T-helper 17 cell (primary cell): ENCODE data around the gene CPEB1. TPM values are rescaled to one million over a fixed set of nuclear protein-coding genes. Genes with fewer than 3 reads are reported as not detected.
A peak's percentile ranks its signal among the peaks of the same experiment; 100 is the strongest.

Experiments
- ATAC-seq: fragments of 150-1000 bp; cut with Tn5 transposase; 2 replicates; pipeline ENCODE4 v1.10.0; 2021; ENCODE audit warnings: mild to moderate bottlenecking, moderate library complexity
- DNase-seq, 3 donors: peaks; one replicate each; pipeline versions ENCODE4 v3.0.0 to v3.0.0-alpha.2; 2020 to 2021
- H3K9me3 ChIP-seq: one replicate; pipeline ENCODE4 v1.7.0; 2013; ENCODE audit warnings: low read length, mild to moderate bottlenecking; ENCODE audit not compliant: control insufficient read depth, poor library complexity, severe bottlenecking
- H3K27ac Mint-ChIP-seq: one replicate; pipeline ENCODE4 v1.8.0; 2022; ENCODE audit warnings: mild to moderate bottlenecking, moderate library complexity, mixed read lengths
- H3K27me3 Mint-ChIP-seq: one replicate; pipeline ENCODE4 v1.8.0; 2022; ENCODE audit warnings: mixed read lengths
- H3K36me3 Mint-ChIP-seq: one replicate; pipeline ENCODE4 v1.8.0; 2022; ENCODE audit warnings: low read depth, mixed read lengths
- H3K4me1 Mint-ChIP-seq: one replicate; pipeline ENCODE4 v1.8.0; 2022; ENCODE audit warnings: mild to moderate bottlenecking, mixed read lengths
- H3K4me3 Mint-ChIP-seq: one replicate; pipeline ENCODE4 v1.8.0; 2022; ENCODE audit warnings: mild to moderate bottlenecking, moderate library complexity, mixed read lengths
- total RNA-seq, 4 donors: library from RNA in 2 of 4; stranded (reverse) in 2 of 4; gene quantifications; one replicate each; pipeline ENCODE4 v1.2.3 and lab custom pipeline; 2022 to 2026

CPEB1 gene
- total RNA-seq, 2 donors from 2014 or later = 0.32 to 0.50 TPM

GRCh38 chr15:82662641-82663040 lies 15.5 kb upstream of the CPEB1 start:
- peaks cover 59% of the 10 kb centered on the region for H3K27me3 Mint-ChIP-seq
- H3K4me1 Mint-ChIP-seq = no peaks in the 10 kb centered on the region
- H3K9me3 ChIP-seq = no peaks in the 10 kb centered on the region
- H3K36me3 Mint-ChIP-seq = peaks cover 2% of the 10 kb centered on the region
- no peak for DNase-seq
- ATAC-seq = no peak
- no peak overlapping the region for H3K27ac Mint-ChIP-seq
- H3K4me3 Mint-ChIP-seq = no peak overlapping the region

- H3K4me3 Mint-ChIP-seq = no peak overlapping the region
These were observed 13.2 kb upstream of the CPEB1 start for GRCh38 chr15:82660378-82660777.

GRCh38 chr15:82656641-82657266 lies 9.6 kb upstream of the CPEB1 start:
- no peak for DNase-seq

More at GRCh38 chr15:82660378-82660777, 13.2 kb upstream of the CPEB1 start:
- Mint-ChIP-seq H3K27me3 (peaks cover 67% of the 10 kb centered on the region), H3K27ac (no peak overlapping the region), H3K4me1 (no peaks in the 10 kb centered on the region), H3K36me3 (no peaks in the 10 kb centered on the region)
- DNase-seq = no peak
- no peak for ATAC-seq
- H3K9me3 ChIP-seq = no peaks in the 10 kb centered on the region

GRCh38 chr15:82655606-82656005 lies 8.4 kb upstream of the CPEB1 start:
- DNase-seq (no peak), ATAC-seq (no peak)
- Mint-ChIP-seq H3K4me3 (no peak overlapping the region), H3K4me1 (no peaks in the 10 kb centered on the region), H3K27ac (no peak overlapping the region), H3K36me3 (peaks cover 2% of the 10 kb centered on the region), H3K27me3 (peaks cover 69% of the 10 kb centered on the region)
- H3K9me3 ChIP-seq = no peaks in the 10 kb centered on the region

More at GRCh38 chr15:82656641-82657266, 9.6 kb upstream of the CPEB1 start:
- Mint-ChIP-seq H3K4me3 (no peak overlapping the region), H3K27ac (no peak overlapping the region), H3K27me3 (peaks cover 63% of the 10 kb centered on the region), H3K4me1 (no peaks in the 10 kb centered on the region), H3K36me3 (peaks cover 2% of the 10 kb centered on the region)
- no peak for ATAC-seq
- H3K9me3 ChIP-seq = no peaks in the 10 kb centered on the region

GRCh38 chr15:82653483-82654168 lies 6.5 kb upstream of the CPEB1 start:
- Mint-ChIP-seq H3K27me3 (peaks cover 69% of the 10 kb centered on the region), H3K4me3 (no peak overlapping the region), H3K27ac (no peak overlapping the region), H3K36me3 (peaks cover 3% of the 10 kb centered on the region), H3K4me1 (peaks cover 4% of the 10 kb centered on the region)
- DNase-seq (no peak), ATAC-seq (no peak)
- no peaks in the 10 kb centered on the region for H3K9me3 ChIP-seq

GRCh38 chr15:82651708-82652107 lies 4.5 kb upstream of the CPEB1 start:
- no peak overlapping the region for H3K27ac Mint-ChIP-seq
- peaks cover 6% of the 10 kb centered on the region for H3K36me3 Mint-ChIP-seq
- H3K27me3 Mint-ChIP-seq = peaks cover 63% of the 10 kb centered on the region
- no peak overlapping the region for H3K4me3 Mint-ChIP-seq
- H3K4me1 Mint-ChIP-seq = peaks cover 9% of the 10 kb centered on the region
- DNase-seq = no peak
- H3K9me3 ChIP-seq = no peaks in the 10 kb centered on the region
- no peak for ATAC-seq

- DNase-seq (no peak), ATAC-seq (no peak)
- Mint-ChIP-seq H3K27me3 (peaks cover 61% of the 10 kb centered on the region), H3K4me3 (no peak overlapping the region), H3K36me3 (peaks cover 6% of the 10 kb centered on the region), H3K4me1 (peaks cover 11% of the 10 kb centered on the region), H3K27ac (no peak overlapping the region)
- H3K9me3 ChIP-seq = no peaks in the 10 kb centered on the region
These were observed 3.0 kb upstream of the CPEB1 start for GRCh38 chr15:82650046-82650670.

GRCh38 chr15:82649226-82649999 lies 2.2 kb upstream of the CPEB1 start:
- no peak for ATAC-seq
- H3K36me3 Mint-ChIP-seq = peaks cover 6% of the 10 kb centered on the region
- H3K9me3 ChIP-seq = no peaks in the 10 kb centered on the region
- no peak for DNase-seq
- peaks cover 11% of the 10 kb centered on the region for H3K4me1 Mint-ChIP-seq
- peaks cover 68% of the 10 kb centered on the region for H3K27me3 Mint-ChIP-seq
- peak overlapping the region; percentile 80 for H3K4me3 Mint-ChIP-seq
- H3K27ac Mint-ChIP-seq = no peak overlapping the region

- Mint-ChIP-seq H3K27ac (no peak overlapping the region), H3K27me3 (peaks cover 68% of the 10 kb centered on the region), H3K4me3 (peak overlapping the region; percentile 80), H3K4me1 (peaks cover 11% of the 10 kb centered on the region), H3K36me3 (peaks cover 6% of the 10 kb centered on the region)
- H3K9me3 ChIP-seq = no peaks in the 10 kb centered on the region
- DNase-seq (no peak), ATAC-seq (no peak)
These were observed 1.3 kb upstream of the CPEB1 start for GRCh38 chr15:82648257-82649103.

- Mint-ChIP-seq H3K4me3 (peak overlapping the region; percentile 80), H3K27me3 (peaks cover 65% of the 10 kb centered on the region), H3K4me1 (peaks cover 11% of the 10 kb centered on the region), H3K36me3 (peaks cover 6% of the 10 kb centered on the region), H3K27ac (no peak overlapping the region)
- H3K9me3 ChIP-seq = no peaks in the 10 kb centered on the region
- DNase-seq = peak in 2 of 3 donors; percentile 20 to 23
- peak; percentile 72 for ATAC-seq
These were observed 683 bp upstream of the CPEB1 start for GRCh38 chr15:82647835-82648256.

- DNase-seq = no peak
- Mint-ChIP-seq H3K27ac (no peak overlapping the region), H3K27me3 (peaks cover 67% of the 10 kb centered on the region), H3K4me1 (peaks cover 11% of the 10 kb centered on the region), H3K36me3 (peaks cover 4% of the 10 kb centered on the region), H3K4me3 (peak overlapping the region; percentile 79)
- H3K9me3 ChIP-seq = no peaks in the 10 kb centered on the region
- no peak for ATAC-seq
These were observed 716 bp downstream of the CPEB1 start for GRCh38 chr15:82646250-82647044.
